Measurements from ENCODE around the gene DNAJC5. TPM values are rescaled to one million over a fixed set of nuclear protein-coding genes. Genes with fewer than 3 reads are reported as not detected.

The DNAJC5 gene
- total RNA-seq, 4 donors from 2014 or later: 58.7 to 89.5 (median 75.4) TPM

DNA sequence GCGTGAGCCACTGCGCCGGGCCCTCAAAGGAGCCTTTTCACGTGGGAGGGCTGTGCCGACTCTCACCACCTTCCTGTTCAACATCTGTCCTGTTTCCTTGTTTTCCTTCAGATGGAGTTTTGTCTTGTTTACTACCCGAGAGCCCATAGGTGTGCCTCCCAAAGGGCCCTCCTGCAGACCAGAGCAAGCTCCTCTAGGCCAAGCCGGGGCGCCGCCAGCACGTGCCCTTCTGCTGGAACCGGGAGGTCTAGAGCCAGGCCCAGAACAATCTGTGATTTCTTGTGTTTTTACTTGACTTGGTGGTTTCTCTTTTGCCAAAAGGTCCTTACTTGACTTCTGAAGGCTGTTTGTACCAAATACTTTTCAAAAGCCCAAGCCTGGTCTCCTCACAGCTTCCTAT is 8.0 kb upstream of the DNAJC5 start:
- Histone ChIP-seq H3K4me3 (no peak overlapping the region), H3K27ac (peak overlapping the region in 1 of 4 donors; percentile 18), H3K4me1 (peaks cover 20 to 80% (median 24%) of the 10 kb centered on the region in 3 donors), H3K36me3 (peaks cover 28 to 99% (median 36%) of the 10 kb centered on the region in 3 donors), H3K9me3 (no peaks in the 10 kb centered on the region), H3K27me3 (no peaks in the 10 kb centered on the region)
- no peak for DNase-seq
- intact Hi-C loops (cut with DNase I): no loop called here
- TF ChIP-seq, protein P1, sequence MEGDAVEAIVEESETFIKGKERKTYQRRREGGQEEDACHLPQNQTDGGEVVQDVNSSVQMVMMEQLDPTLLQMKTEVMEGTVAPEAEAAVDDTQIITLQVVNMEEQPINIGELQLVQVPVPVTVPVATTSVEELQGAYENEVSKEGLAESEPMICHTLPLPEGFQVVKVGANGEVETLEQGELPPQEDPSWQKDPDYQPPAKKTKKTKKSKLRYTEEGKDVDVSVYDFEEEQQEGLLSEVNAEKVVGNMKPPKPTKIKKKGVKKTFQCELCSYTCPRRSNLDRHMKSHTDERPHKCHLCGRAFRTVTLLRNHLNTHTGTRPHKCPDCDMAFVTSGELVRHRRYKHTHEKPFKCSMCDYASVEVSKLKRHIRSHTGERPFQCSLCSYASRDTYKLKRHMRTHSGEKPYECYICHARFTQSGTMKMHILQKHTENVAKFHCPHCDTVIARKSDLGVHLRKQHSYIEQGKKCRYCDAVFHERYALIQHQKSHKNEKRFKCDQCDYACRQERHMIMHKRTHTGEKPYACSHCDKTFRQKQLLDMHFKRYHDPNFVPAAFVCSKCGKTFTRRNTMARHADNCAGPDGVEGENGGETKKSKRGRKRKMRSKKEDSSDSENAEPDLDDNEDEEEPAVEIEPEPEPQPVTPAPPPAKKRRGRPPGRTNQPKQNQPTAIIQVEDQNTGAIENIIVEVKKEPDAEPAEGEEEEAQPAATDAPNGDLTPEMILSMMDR (IDR thresholded peaks at IDR 0.05): no peak
- no peak for TF ChIP-seq POLR2A (IDR thresholded peaks at IDR 0.05)
- WGBS, 2 donors: 88 to 89% methylated on average over 10 to 11 of the region's 11 CpGs

DNA sequence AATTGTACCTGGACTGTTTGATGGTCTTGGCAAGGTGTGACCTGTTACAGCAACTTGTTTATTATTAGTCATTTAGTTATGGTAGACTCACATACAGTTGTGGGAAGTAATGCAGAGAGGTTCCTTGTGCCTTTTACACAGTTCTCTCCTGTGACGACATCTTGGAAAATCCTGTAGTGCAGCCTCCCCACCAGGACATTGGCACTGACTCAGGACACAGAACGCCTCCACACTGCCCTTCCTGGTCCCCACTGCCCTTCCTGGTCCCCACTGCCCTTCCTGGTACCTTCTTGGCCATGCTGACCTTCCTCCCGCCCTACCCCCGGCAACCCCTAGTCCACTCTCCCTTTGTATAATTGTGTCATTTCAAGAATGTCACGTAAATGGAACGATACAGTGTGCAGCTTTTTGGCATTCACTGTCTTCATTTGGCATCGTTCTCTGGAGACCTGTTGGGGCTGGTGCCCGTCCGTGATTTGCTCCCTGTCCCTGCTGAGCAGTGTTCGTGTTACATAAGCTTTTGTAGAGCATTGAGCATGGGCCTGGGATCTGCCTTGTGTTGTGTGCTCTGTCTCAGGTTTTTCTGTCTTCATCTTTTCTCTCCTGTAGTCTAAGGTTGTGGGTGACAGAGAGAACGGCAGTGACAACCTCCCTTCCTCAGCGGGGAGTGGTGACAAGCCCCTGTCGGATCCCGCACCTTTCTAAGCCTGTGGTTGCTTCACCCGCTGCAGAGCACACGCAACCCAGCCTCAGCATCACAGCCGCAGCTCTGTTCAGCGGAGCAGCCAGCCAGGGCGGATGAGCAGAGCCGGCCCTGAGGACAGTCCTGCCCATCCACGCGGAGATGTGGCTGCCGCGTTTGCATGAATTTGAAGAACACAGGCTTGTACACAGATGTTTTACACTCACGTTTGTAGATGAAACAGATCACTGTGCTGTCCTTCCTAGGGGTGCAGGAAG is 5.4 kb upstream of the DNAJC5 start:
- DNase-seq: no peak
- TF ChIP-seq, protein P1 (IDR thresholded peaks at IDR 0.05): no peak
- no peak for TF ChIP-seq POLR2A (IDR thresholded peaks at IDR 0.05)
- WGBS, 2 donors: 33 to 41% methylated on average over 17 to 22 of the region's 25 CpGs
- intact Hi-C loops (cut with DNase I): no loop called here
- peak overlapping the region; percentile 83 to 89 (median 86) for H3K27ac ChIP-seq
- H3K4me3 ChIP-seq: peak overlapping the region in 3 of 4 donors; percentile 4 to 39 (median 10)
- no peaks in the 10 kb centered on the region for H3K27me3 ChIP-seq
- no peaks in the 10 kb centered on the region for H3K9me3 ChIP-seq
- peaks cover 20 to 83% (median 25%) of the 10 kb centered on the region in 3 donors for H3K36me3 ChIP-seq
- peaks cover 23 to 77% (median 29%) of the 10 kb centered on the region in 3 donors for H3K4me1 ChIP-seq

DNA sequence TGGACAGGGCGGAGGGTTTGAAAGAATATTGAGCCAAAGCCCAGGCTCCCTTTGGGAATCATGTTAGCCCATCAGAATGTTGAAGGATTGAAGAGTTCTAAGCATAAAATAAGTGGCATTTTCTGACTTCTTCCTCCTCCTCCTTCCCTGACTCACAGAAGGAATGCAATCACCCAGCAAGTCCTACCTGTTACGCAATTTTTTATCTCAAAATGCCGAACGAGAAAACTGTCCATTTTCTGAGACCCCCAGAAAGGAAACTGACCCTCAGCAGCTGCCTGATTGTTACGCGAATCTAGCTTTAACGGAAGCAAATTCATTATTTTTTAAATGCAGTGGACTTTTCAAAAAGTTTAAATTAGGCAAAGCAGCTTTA is 4.7 kb upstream of the DNAJC5 start:
- H3K27me3 ChIP-seq: no peaks in the 10 kb centered on the region
- H3K36me3 ChIP-seq: peaks cover 15 to 77% (median 20%) of the 10 kb centered on the region in 3 donors
- TF ChIP-seq, protein P1 (IDR thresholded peaks at IDR 0.05): no peak
- no peak for TF ChIP-seq POLR2A (IDR thresholded peaks at IDR 0.05)
- no peaks in the 10 kb centered on the region for H3K9me3 ChIP-seq
- intact Hi-C loops (cut with DNase I): no loop called here
- peaks cover 24 to 73% (median 26%) of the 10 kb centered on the region in 3 donors for H3K4me1 ChIP-seq
- WGBS, 2 donors: 51 to 72% methylated on average over 7 of the region's 7 CpGs
- H3K4me3 ChIP-seq: peak overlapping the region in 3 of 4 donors; percentile 4 to 39 (median 10)
- DNase-seq: no peak
- peak overlapping the region; percentile 83 to 89 (median 86) for H3K27ac ChIP-seq

DNA sequence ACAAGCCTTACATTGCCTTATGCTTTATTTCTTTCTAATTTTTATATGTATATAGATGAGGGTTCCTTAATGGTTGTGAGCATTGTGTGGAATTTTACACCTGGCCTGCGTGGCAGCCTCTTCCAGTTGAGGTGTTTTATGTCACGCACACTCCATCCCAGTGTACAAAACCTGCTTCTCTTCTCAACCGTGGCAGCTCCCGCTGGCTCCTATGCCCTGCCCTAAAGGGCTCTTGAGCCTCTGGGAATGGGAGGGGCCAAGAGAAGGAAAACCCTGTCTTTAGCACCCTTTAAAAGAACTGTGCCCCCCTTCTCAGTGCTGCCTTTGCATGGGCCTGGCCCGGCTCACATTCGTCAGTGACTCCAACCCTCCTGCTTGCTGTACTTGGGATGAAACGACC is 4.3 kb upstream of the DNAJC5 start:
- intact Hi-C loops (cut with DNase I): no loop called here
- no peaks in the 10 kb centered on the region for H3K9me3 ChIP-seq
- peak overlapping the region; percentile 67 to 86 (median 84) for H3K27ac ChIP-seq
- H3K4me1 ChIP-seq: peaks cover 22 to 69% (median 23%) of the 10 kb centered on the region in 3 donors
- DNase-seq: no peak
- H3K36me3 ChIP-seq: peaks cover 15 to 72% (median 18%) of the 10 kb centered on the region in 3 donors
- 32 to 61% methylated on average over 5 to 6 of the region's 7 CpGs for WGBS, 2 donors
- no peak overlapping the region for H3K4me3 ChIP-seq
- TF ChIP-seq POLR2A (IDR thresholded peaks at IDR 0.05): no peak
- no peaks in the 10 kb centered on the region for H3K27me3 ChIP-seq

DNA sequence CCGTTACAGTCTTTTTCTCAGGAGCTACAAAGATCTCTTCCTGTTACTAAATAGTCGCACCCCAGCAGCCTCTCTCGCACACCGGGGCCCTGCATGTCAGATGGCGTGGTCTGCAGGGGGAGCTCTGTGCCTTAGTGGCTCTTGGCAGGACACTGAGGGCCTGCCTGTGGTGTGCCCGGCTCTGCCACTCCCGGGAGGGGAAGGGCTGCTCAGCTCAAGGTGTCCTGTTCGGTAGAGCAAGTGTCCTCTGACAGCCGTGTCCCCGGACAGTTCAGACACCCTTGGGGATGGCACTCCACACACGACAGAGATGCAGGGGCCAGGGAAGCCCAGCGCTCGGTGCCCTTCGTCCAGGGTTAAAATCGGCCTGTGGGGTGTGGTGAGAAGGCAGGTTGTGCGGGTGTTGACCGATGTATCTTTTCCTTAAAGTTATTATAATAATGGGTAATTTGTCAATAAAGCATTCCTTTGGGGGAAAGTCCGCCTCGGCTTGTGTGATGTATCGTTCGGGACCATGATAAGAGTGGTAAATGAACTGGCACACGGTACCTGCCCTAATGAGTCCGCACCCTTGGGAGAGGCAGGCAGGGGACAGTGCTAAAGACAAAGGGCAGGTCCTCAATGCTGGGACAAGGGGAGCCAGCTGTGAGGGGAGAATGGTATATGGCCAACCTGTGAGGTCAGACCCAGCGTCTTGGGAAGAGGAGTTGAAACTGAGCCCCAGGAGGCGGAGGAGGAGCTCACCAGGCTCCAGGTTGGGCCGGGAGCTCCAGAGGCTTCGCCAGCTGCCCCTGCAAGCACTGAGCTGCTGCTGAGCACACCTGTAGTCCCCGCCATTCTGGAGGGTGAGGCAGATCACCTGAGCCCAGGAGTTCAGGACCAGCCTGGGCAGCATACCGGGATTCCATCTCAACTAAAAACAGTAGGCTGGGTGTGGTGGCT is 3.6 kb upstream of the DNAJC5 start:
- no peak for DNase-seq
- intact Hi-C loops (cut with DNase I): no loop called here
- Histone ChIP-seq H3K27ac (peak overlapping the region; percentile 67 to 86 (median 84)), H3K4me1 (peaks cover 21 to 70% (median 22%) of the 10 kb centered on the region in 3 donors), H3K27me3 (no peaks in the 10 kb centered on the region), H3K36me3 (peaks cover 12 to 65% (median 18%) of the 10 kb centered on the region in 3 donors), H3K9me3 (no peaks in the 10 kb centered on the region), H3K4me3 (no peak overlapping the region)
- WGBS, 2 donors: 73 to 90% methylated on average over 15 to 27 of the region's 29 CpGs
- no peak for TF ChIP-seq POLR2A (IDR thresholded peaks at IDR 0.05)
- TF ChIP-seq, protein P1 (IDR thresholded peaks at IDR 0.05): peak in 1 of 6 experiments; percentile 7
